ENCODE measurements around the gene KPNA1.

Gene KPNA1

GRCh38 chr3:122374034-122374433 lies 140.7 kb downstream of the KPNA1 start:
- DNase-seq = no peak
